ENCODE results near the gene CNOT6.

The CNOT6 gene

GRCh38 chr5:180540050-180540694, 46.0 kb downstream of the CNOT6 start:
- no peaks in the 10 kb centered on the region for H3K4me1 ChIP-seq (ENCODE audit: insufficient read depth, low read length)
- H3K36me3 ChIP-seq (ENCODE audit: insufficient read depth, low read length) = no peaks in the 10 kb centered on the region
- H3K9ac ChIP-seq (ENCODE audit: low read depth, low read length) = no peak overlapping the region

GRCh38 chr5:180541710-180542109, 47.5 kb downstream of the CNOT6 start:
- Histone ChIP-seq H3K36me3 (ENCODE audit: insufficient read depth, low read length) (no peaks in the 10 kb centered on the region), H3K9ac (ENCODE audit: low read depth, low read length) (no peak overlapping the region), H3K4me1 (ENCODE audit: insufficient read depth, low read length) (no peaks in the 10 kb centered on the region), H3K9me3 (ENCODE audit: control insufficient read depth, insufficient read depth, low read length) (no peaks in the 10 kb centered on the region)

More at GRCh38 chr5:180540050-180540694, 46.0 kb downstream of the CNOT6 start:
- H3K9me3 ChIP-seq (ENCODE audit: control insufficient read depth, insufficient read depth, low read length) = no peaks in the 10 kb centered on the region

- H3K4me1 ChIP-seq (ENCODE audit: insufficient read depth, low read length) = no peaks in the 10 kb centered on the region
- no peak overlapping the region for H3K9ac ChIP-seq (ENCODE audit: low read depth, low read length)
- H3K36me3 ChIP-seq (ENCODE audit: insufficient read depth, low read length) = no peaks in the 10 kb centered on the region; the same call in 1 of the 2 replicates
- no peaks in the 10 kb centered on the region for H3K9me3 ChIP-seq (ENCODE audit: control insufficient read depth, insufficient read depth, low read length)
These were observed 51.1 kb downstream of the CNOT6 start for GRCh38 chr5:180545248-180545647.

DNA sequence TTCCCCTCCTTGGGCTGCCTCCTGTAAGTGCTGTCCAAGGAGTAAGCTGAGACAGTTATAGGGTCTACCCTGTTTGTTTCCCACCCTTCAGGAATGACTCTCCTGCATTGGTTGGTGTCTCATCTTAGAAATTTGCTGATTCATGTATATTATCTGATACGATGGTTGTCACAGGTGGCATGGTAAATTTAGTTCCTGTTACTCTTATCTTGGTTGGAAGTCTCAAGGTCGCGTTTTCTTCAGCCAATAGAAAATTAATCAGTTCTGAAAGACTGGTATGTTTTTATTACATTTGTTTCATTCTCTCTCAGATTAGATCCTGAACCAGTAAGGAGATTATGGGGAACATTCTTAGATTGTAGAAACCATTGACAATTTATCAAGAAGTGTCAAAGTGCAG, 54.4 kb downstream of the CNOT6 start:
- Histone ChIP-seq H3K36me3 (ENCODE audit: insufficient read depth, low read length) (peaks cover 5% of the 10 kb centered on the region; the same call in 1 of the 2 replicates), H3K9me3 (ENCODE audit: control insufficient read depth, insufficient read depth, low read length) (no peaks in the 10 kb centered on the region), H3K9ac (ENCODE audit: low read depth, low read length) (no peak overlapping the region), H3K4me1 (ENCODE audit: insufficient read depth, low read length) (no peaks in the 10 kb centered on the region)

GRCh38 chr5:180553530-180553929, 59.4 kb downstream of the CNOT6 start:
- Histone ChIP-seq H3K4me1 (ENCODE audit: insufficient read depth, low read length) (no peaks in the 10 kb centered on the region), H3K9me3 (ENCODE audit: control insufficient read depth, insufficient read depth, low read length) (no peaks in the 10 kb centered on the region), H3K9ac (ENCODE audit: low read depth, low read length) (no peak overlapping the region), H3K36me3 (ENCODE audit: insufficient read depth, low read length) (peaks cover 9% of the 10 kb centered on the region)

GRCh38 chr5:180555168-180555921, 61.2 kb downstream of the CNOT6 start:
- Histone ChIP-seq H3K9ac (ENCODE audit: low read depth, low read length) (no peak overlapping the region), H3K36me3 (ENCODE audit: insufficient read depth, low read length) (peaks cover 9% of the 10 kb centered on the region), H3K4me1 (ENCODE audit: insufficient read depth, low read length) (no peaks in the 10 kb centered on the region), H3K9me3 (ENCODE audit: control insufficient read depth, insufficient read depth, low read length) (no peaks in the 10 kb centered on the region)

- Histone ChIP-seq H3K9me3 (ENCODE audit: control insufficient read depth, insufficient read depth, low read length) (no peaks in the 10 kb centered on the region), H3K4me1 (ENCODE audit: insufficient read depth, low read length) (no peaks in the 10 kb centered on the region), H3K36me3 (ENCODE audit: insufficient read depth, low read length) (peaks cover 6% of the 10 kb centered on the region), H3K9ac (ENCODE audit: low read depth, low read length) (no peak overlapping the region)
These were observed 63.1 kb downstream of the CNOT6 start for GRCh38 chr5:180557217-180557809.

DNA sequence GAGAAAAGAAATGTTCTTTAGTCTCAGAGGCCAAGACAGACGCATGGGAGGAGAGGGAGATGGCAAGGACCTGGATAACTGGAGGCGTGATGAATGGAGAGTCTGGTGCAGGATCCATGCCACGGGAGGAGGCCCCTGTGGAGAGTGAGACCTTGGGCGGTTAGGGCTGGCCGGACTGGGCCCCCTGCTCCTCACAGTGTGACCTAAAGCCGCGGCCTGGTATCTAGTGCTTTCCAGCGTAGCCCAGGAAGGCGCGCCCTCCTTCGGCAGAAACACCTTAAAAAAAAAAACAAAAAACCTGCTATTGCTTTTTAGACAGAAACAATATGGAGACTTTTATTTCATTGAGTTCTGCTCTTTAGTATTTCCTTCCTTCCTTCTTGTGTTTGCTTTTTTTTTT, 64.1 kb downstream of the CNOT6 start:
- H3K36me3 ChIP-seq (ENCODE audit: insufficient read depth, low read length) = peaks cover 6% of the 10 kb centered on the region

GRCh38 chr5:180563994-180564393, 69.8 kb downstream of the CNOT6 start:
- Histone ChIP-seq H3K9ac (ENCODE audit: low read depth, low read length) (no peak overlapping the region), H3K4me1 (ENCODE audit: insufficient read depth, low read length) (no peaks in the 10 kb centered on the region), H3K9me3 (ENCODE audit: control insufficient read depth, insufficient read depth, low read length) (no peaks in the 10 kb centered on the region), H3K36me3 (ENCODE audit: insufficient read depth, low read length) (peaks cover 23% of the 10 kb centered on the region)

More for the DNA sequence above, 64.1 kb downstream of the CNOT6 start:
- H3K4me1 ChIP-seq (ENCODE audit: insufficient read depth, low read length) = no peaks in the 10 kb centered on the region
- H3K9ac ChIP-seq (ENCODE audit: low read depth, low read length) = no peak overlapping the region
- no peaks in the 10 kb centered on the region for H3K9me3 ChIP-seq (ENCODE audit: control insufficient read depth, insufficient read depth, low read length)

DNA sequence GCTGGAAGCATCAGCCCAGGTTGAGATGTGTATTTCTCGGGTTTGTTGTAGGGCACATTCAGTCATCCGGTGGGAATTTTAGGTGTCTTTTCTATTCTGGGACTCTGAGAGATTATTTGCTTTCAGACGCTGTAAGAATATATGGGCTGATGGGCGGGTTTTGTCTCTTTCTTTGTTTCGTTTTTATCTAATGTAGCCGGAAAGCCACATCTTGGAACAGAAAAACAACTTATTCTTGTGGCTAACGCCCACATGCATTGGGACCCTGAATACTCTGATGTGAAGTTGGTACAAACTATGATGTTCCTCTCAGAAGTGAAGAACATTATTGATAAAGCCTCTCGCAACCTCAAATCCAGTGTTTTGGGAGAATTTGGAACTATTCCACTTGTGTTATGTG, 74.7 kb downstream of the CNOT6 start:
- Histone ChIP-seq H3K9me3 (ENCODE audit: control insufficient read depth, insufficient read depth, low read length) (no peaks in the 10 kb centered on the region), H3K36me3 (ENCODE audit: insufficient read depth, low read length) (peaks cover 24% of the 10 kb centered on the region), H3K4me1 (ENCODE audit: insufficient read depth, low read length) (no peaks in the 10 kb centered on the region), H3K9ac (ENCODE audit: low read depth, low read length) (no peak overlapping the region)

GRCh38 chr5:180575571-180575970, 81.4 kb downstream of the CNOT6 start:
- Histone ChIP-seq H3K9me3 (ENCODE audit: control insufficient read depth, insufficient read depth, low read length) (no peaks in the 10 kb centered on the region), H3K36me3 (ENCODE audit: insufficient read depth, low read length) (peaks cover 10% of the 10 kb centered on the region), H3K4me1 (ENCODE audit: insufficient read depth, low read length) (no peaks in the 10 kb centered on the region), H3K9ac (ENCODE audit: low read depth, low read length) (no peak overlapping the region)

DNA sequence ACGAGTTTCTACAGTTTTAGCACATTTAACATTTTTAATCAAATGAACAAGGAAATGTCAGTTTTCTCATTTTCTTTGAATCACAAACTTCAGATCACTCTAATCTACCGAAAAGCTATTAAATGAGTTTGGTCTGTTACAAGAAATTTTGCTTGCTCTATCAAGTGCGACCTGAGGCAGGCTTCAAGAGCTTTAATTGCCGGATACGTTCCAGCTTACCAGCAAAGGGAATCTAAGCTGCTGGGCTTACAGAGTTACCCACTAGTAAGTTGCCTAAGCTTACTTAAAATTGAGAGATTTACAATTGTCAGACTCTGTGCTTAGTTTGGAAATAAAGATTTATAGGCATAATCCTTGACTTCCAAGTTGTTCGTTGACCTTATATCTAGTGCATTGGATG, 86.5 kb downstream of the CNOT6 start:
- Histone ChIP-seq H3K9me3 (ENCODE audit: control insufficient read depth, insufficient read depth, low read length) (no peaks in the 10 kb centered on the region), H3K9ac (ENCODE audit: low read depth, low read length) (no peak overlapping the region), H3K4me1 (ENCODE audit: insufficient read depth, low read length) (no peaks in the 10 kb centered on the region), H3K36me3 (ENCODE audit: insufficient read depth, low read length) (peaks cover 6% of the 10 kb centered on the region; the same call in 1 of the 2 replicates)

DNA sequence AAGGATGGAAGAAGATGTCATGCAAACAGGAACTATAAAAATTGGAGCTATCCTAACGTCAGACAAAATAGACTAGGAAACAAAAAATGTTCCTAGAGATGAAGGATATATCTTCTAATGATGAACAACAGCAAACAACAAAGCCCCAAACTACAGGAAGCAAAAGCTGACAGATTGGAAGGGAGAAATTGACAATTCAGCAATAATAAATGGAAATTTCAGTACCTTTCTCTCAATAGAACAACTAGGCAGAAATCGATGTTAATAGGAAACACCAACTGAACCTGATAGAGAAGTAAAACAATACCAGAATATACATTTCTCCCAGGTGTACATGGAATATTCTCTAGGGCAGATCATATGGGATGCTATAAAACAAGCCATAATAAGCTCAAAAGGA, 89.6 kb downstream of the CNOT6 start:
- no peak overlapping the region for H3K9ac ChIP-seq (ENCODE audit: low read depth, low read length)

DNA sequence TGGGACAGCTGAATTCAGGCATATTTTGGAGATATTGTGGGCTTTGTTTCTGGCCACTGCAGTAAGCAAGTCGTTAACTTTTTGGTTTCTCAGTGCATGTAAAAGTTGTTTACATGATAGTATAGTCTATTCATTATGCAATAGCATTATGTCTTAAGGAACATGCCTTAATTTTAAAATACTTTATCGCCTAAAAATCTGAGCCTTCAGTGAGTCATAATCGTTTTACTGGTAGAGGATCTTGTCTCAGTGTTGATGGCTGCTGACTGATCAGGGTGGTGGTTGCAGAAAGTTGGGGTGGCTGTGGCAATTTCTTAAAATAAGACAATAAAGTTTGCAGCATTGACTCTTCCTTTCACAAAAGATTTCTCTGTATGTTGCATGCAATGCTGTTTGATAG, 92.0 kb downstream of the CNOT6 start:
- Histone ChIP-seq H3K36me3 (ENCODE audit: insufficient read depth, low read length) (no peaks in the 10 kb centered on the region), H3K9me3 (ENCODE audit: control insufficient read depth, insufficient read depth, low read length) (no peaks in the 10 kb centered on the region), H3K9ac (ENCODE audit: low read depth, low read length) (no peak overlapping the region), H3K4me1 (ENCODE audit: insufficient read depth, low read length) (no peaks in the 10 kb centered on the region)

More for the DNA sequence above, 89.6 kb downstream of the CNOT6 start:
- no peaks in the 10 kb centered on the region for H3K9me3 ChIP-seq (ENCODE audit: control insufficient read depth, insufficient read depth, low read length)
- H3K4me1 ChIP-seq (ENCODE audit: insufficient read depth, low read length) = no peaks in the 10 kb centered on the region
- no peaks in the 10 kb centered on the region for H3K36me3 ChIP-seq (ENCODE audit: insufficient read depth, low read length)

GRCh38 chr5:180586870-180587269, 92.7 kb downstream of the CNOT6 start:
- no peaks in the 10 kb centered on the region for H3K9me3 ChIP-seq (ENCODE audit: control insufficient read depth, insufficient read depth, low read length)
- no peaks in the 10 kb centered on the region for H3K36me3 ChIP-seq (ENCODE audit: insufficient read depth, low read length)
- H3K9ac ChIP-seq (ENCODE audit: low read depth, low read length) = no peak overlapping the region
- no peaks in the 10 kb centered on the region for H3K4me1 ChIP-seq (ENCODE audit: insufficient read depth, low read length)

Data from ES-I3 (cell line).